D721Med (cell line): ENCODE measurements around the gene MAPK13.

Experiments used
- DNase-seq: peaks from one replicate; pipeline ENCODE4 v3.0.0; 2011; ENCODE audit warnings: low spot score; ENCODE audit not compliant: insufficient read length
- FAIRE-seq: peaks from 2 replicates; lab custom pipeline; 2011; peaks lifted over from hg19 to GRCh38; lab: Jason Lieb, UNC
- CTCF ChIP-seq: IDR thresholded peaks from 2 replicates; pipeline ENCODE4 v1.5.1; 2012; ENCODE audit warnings: mild to moderate bottlenecking, control low read depth; ENCODE audit not compliant: insufficient read depth; ENCODE audit errors: missing control alignments

MAPK13 gene

GRCh38 chr6:36119209-36119608 lies 11.1 kb upstream of the MAPK13 start:
- FAIRE-seq (no peak), DNase-seq (no peak)
- TF ChIP-seq CTCF = no peak

- FAIRE-seq (no peak), DNase-seq (no peak)
- no peak for TF ChIP-seq CTCF
Observed at GRCh38 chr6:36120018-36120417, 10.3 kb upstream of the MAPK13 start.

- FAIRE-seq (no peak), DNase-seq (no peak)
- TF ChIP-seq CTCF = no peak
Observed at GRCh38 chr6:36120539-36120938, 9.8 kb upstream of the MAPK13 start.

- FAIRE-seq = no peak
- no peak for TF ChIP-seq CTCF
- DNase-seq = no peak
Observed at GRCh38 chr6:36120979-36121786, 9.1 kb upstream of the MAPK13 start.

- no peak for TF ChIP-seq CTCF
- FAIRE-seq (no peak), DNase-seq (no peak)
Observed at GRCh38 chr6:36121787-36122494, 8.4 kb upstream of the MAPK13 start.

GRCh38 chr6:36122495-36123269 lies 7.6 kb upstream of the MAPK13 start:
- FAIRE-seq (no peak), DNase-seq (no peak)
- TF ChIP-seq CTCF = no peak
